K562 (cell line): Measurements from ENCODE around the gene KMO. TPM values are rescaled to one million over a fixed set of nuclear protein-coding genes. Genes with fewer than 3 reads are reported as not detected.

Experiments
- ATAC-seq: fragments of 200-7000 bp; cut with Tn5 transposase; 3 replicates; pipeline ENCODE4 v1.9.1; 2020; ENCODE audit warnings: moderate library complexity
- BruUV-seq: library from RNA; stranded (reverse); fragments of 400-500 nt; replicated peaks from 2 replicates; lab custom pipeline; 2021; lab: Mats Ljungman, UMichigan
- CTCF ChIA-PET: fragments of 300-600 bp; formaldehyde crosslinking; extraction: SDS; loops from one replicate; lab custom pipeline; 2021; ENCODE audit warnings: low intra/inter-chr PET ratio; lab: Yijun Ruan, JAX
- POLR2A ChIA-PET: fragments of 300-600, 350-650 bp; sonication (Branson Sonifier 250); formaldehyde crosslinking; extraction: SDS; loops from one replicate; lab custom pipeline; 2021; ENCODE audit warnings: antibody characterized with exemption, inconsistent platforms; lab: Yijun Ruan, JAX
- DNase-seq, 4 experiments: peaks; one replicate each; pipeline versions ENCODE4 v3.0.0 to v3.0.0-alpha.2; 2011 to 2018; ENCODE audit warnings: low spot score in 3 of 4, mixed read lengths in 3 of 4; ENCODE audit errors: extremely low read depth in 1 of 4
- FAIRE-seq: peaks from 2 replicates; lab custom pipeline; 2011; peaks lifted over from hg19 to GRCh38; lab: Jason Lieb, UNC
- H2AFZ ChIP-seq: 2 replicates; pipeline ENCODE4 v1.6.0; 2011; ENCODE audit warnings: low read depth, low read length, control low read depth, inconsistent platforms
- H3K27ac ChIP-seq: fragments of 200-600 bp; 3 replicates; pipeline ENCODE4 v1.8.0; 2011; ENCODE audit warnings: low read depth, mild to moderate bottlenecking, control low read depth, inconsistent platforms, low read length, moderate library complexity, mixed read lengths; ENCODE audit errors: extremely low read depth
- H3K27me3 ChIP-seq, 2 experiments: fragments of 300-600 bp in 1 of 2; 2 replicates in 1 of 2; 3 replicates in 1 of 2; pipeline versions ENCODE4 v1.6.0 to v1.8.0; 2011; ENCODE audit warnings: inconsistent platforms in 2 of 2, low read length in 2 of 2, mild to moderate bottlenecking in 1 of 2, mixed read lengths in 1 of 2, moderate library complexity in 1 of 2; ENCODE audit not compliant: control insufficient read depth in 2 of 2, insufficient read depth in 2 of 2
- H3K36me3 ChIP-seq: fragments of 300-600 bp; 3 replicates; pipeline ENCODE4 v1.8.0; 2011; ENCODE audit warnings: mild to moderate bottlenecking, low read length, inconsistent platforms; ENCODE audit not compliant: control insufficient read depth, insufficient read depth
- H3K4me1 ChIP-seq, 2 experiments: fragments of 200-600 bp in 1 of 2; replicated peaks in 1 of 2; 2 replicates in 1 of 2; 3 replicates in 1 of 2; pipeline versions ENCODE4 v1.5.1 to v1.8.0; 2011; ENCODE audit warnings: inconsistent platforms in 2 of 2, low read length in 2 of 2, mild to moderate bottlenecking in 1 of 2, mixed read lengths in 1 of 2, moderate library complexity in 1 of 2; ENCODE audit not compliant: control insufficient read depth in 2 of 2, insufficient read depth in 2 of 2
- H3K4me2 ChIP-seq: 2 replicates; pipeline ENCODE4 v1.6.1; 2011; ENCODE audit warnings: low read length, control low read depth, inconsistent platforms, mixed read lengths; ENCODE audit not compliant: insufficient read depth
- H3K4me3 ChIP-seq: fragments of 200-600 bp; sonication (generic), shearing (Covaris generic); 2 replicates; pipeline ENCODE4 v1.5.1; 2016; ENCODE audit warnings: control low read depth, inconsistent platforms
- H3K79me2 ChIP-seq: fragments of 200-600 bp; 3 replicates; pipeline ENCODE4 v1.8.0; 2011; ENCODE audit warnings: low read length, inconsistent platforms; ENCODE audit not compliant: control insufficient read depth, insufficient read depth
- H3K9ac ChIP-seq, 2 experiments: 2 replicates each; pipeline versions ENCODE4 v1.6.0 to v1.6.1; 2011; ENCODE audit warnings: low read depth in 2 of 2, low read length in 2 of 2, control low read depth in 1 of 2, inconsistent platforms in 1 of 2, mild to moderate bottlenecking in 1 of 2, mixed read lengths in 1 of 2; ENCODE audit not compliant: insufficient read depth in 1 of 2
- H3K9me1 ChIP-seq: one replicate; pipeline ENCODE4 v1.6.0; 2011; ENCODE audit warnings: inconsistent platforms, mild to moderate bottlenecking, low read length, moderate library complexity; ENCODE audit not compliant: control insufficient read depth, insufficient read depth
- H3K9me3 ChIP-seq: replicated peaks from 2 replicates; pipeline ENCODE4 v1.5.1; 2011; ENCODE audit warnings: low read depth, low read length, inconsistent platforms; ENCODE audit not compliant: control insufficient read depth, insufficient read depth
- H4K20me1 ChIP-seq: replicated peaks from 2 replicates; pipeline ENCODE4 v1.6.1; 2011; ENCODE audit warnings: low read length, inconsistent platforms, mixed read lengths; ENCODE audit not compliant: control insufficient read depth, insufficient read depth
- DNMT1 ChIP-seq: fragments of 450-650 bp; IDR thresholded peaks from 2 replicates; pipeline ENCODE4 v1.6.1; 2016; ENCODE audit warnings: antibody characterized with exemption, mild to moderate bottlenecking
- FOXA1 ChIP-seq: fragments of 450-650 bp; IDR thresholded peaks from 2 replicates; pipeline ENCODE4 v1.6.1; 2016; ENCODE audit warnings: mild to moderate bottlenecking, borderline replicate concordance
- FOXJ2 ChIP-seq: fragments of 200-800 bp; sonication (Bioruptor generic); IDR thresholded peaks from 2 replicates; pipeline ENCODE4 v1.6.1; 2016; ENCODE audit warnings: missing genetic modification characterization, missing compliant biosample characterization
- PHF21A ChIP-seq: fragments of 450-650 bp; IDR thresholded peaks from 2 replicates; pipeline ENCODE4 v1.6.1; 2017; ENCODE audit warnings: low read depth, borderline replicate concordance
- RAD51 ChIP-seq: fragments of 450-650 bp; IDR thresholded peaks from 2 replicates; pipeline ENCODE4 v1.7.1; 2016; ENCODE audit warnings: low read depth, mild to moderate bottlenecking, borderline replicate concordance
- TFE3 ChIP-seq: fragments of 450-650 bp; formaldehyde crosslinking; IDR thresholded peaks from 2 replicates; pipeline ENCODE4 v1.4.0; 2020; ENCODE audit warnings: mild to moderate bottlenecking, mixed read lengths
- WGBS: fragments of 100-300 bp; shearing (Covaris generic); methylation state at CpG from one replicate; pipeline ENCODE4 v1.1.6; 2016; ENCODE audit warnings: low coverage, mixed read lengths; ENCODE audit not compliant: insufficient coverage; ENCODE audit errors: missing lambda C conversion rate; 5-methylcytosine and 5-hydroxymethylcytosine counted together
- in situ Hi-C: fragments of 300-500 bp; cut with MboI; formaldehyde crosslinking; loops from 4 replicates; pipeline ENCODE4 v1.15.0; 2018; ENCODE audit warnings: inconsistent platforms, mixed read lengths
- intact Hi-C: fragments of 100-400 bp; cut with micrococcal nuclease; formaldehyde crosslinking; loops from 2 replicates; pipeline ENCODE4 v1.14.2; 2022
- polyA plus RNA-seq, 8 experiments: library from polyadenylated mRNA; depleted of rRNA in 4 of 8; stranded (reverse) in 5 of 8; unstranded in 3 of 8; fragments of >200 nt; fragmentation: Nextera tagmentation in 2 of 8; fragmentation: Illumina TruSeq in 1 of 8; extraction: Ambion mirVana in 2 of 8; extraction: Trizol in 1 of 8; gene quantifications; 2 replicates each; pipeline versions ENCODE4 v1.2.1 to v1.2.3, GENCODE V29; 2011 to 2014; ENCODE audit warnings: inconsistent platforms in 1 of 8, missing spikeins in 1 of 8
- total RNA-seq, 7 experiments: library from RNA; depleted of rRNA in 6 of 7; stranded (reverse); fragments of >200 nt in 6 of 7; fragmentation: Illumina TruSeq in 2 of 7; extraction: Trizol in 2 of 7; gene quantifications; 2 replicates each; pipeline versions ENCODE4 v1.2.1 to v1.2.3, GENCODE V29; 2011 to 2021; ENCODE audit warnings: low replicate concordance in 1 of 7

Gene KMO
- total and polyA plus RNA-seq, 9 of the 15 experiments (the other 6 are each of a cell fraction or from before 2014, with no cell fraction given): 0.01 to 0.11 (median 0.01) TPM; not detected in 6

GRCh38 chr1:241598249-241598648 lies 66.1 kb downstream of the KMO start:
- ChIA-PET POLR2A (no interaction called here), CTCF (no interaction called here)
- Histone ChIP-seq H2AFZ (no peak overlapping the region), H3K4me2 (no peak overlapping the region), H3K79me2 (no peaks in the 10 kb centered on the region), H3K9ac (no peak overlapping the region), H3K9me3 (no peaks in the 10 kb centered on the region), H3K27ac (no peak overlapping the region), H3K9me1 (no peaks in the 10 kb centered on the region), H3K4me3 (no peak overlapping the region), H3K4me1 (peaks cover 4 to 9% of the 10 kb centered on the region in 2 experiments; a peak in 4 of 5 replicates), H3K27me3 (no peaks in the 10 kb centered on the region), H4K20me1 (no peaks in the 10 kb centered on the region), H3K36me3 (peaks cover 7% of the 10 kb centered on the region; the same call in 1 of the 3 replicates)
- no peak for TF ChIP-seq RAD51
- no peak for TF ChIP-seq TFE3 (CRISPR knock-in tag)
- no peak for TF ChIP-seq DNMT1
- TF ChIP-seq FOXJ2 (tag): no peak
- TF ChIP-seq FOXA1: no peak
- no peak for TF ChIP-seq PHF21A
- no peak for DNase-seq
- ATAC-seq: no peak
- in situ Hi-C loops: no loop called here
- 50% methylated on average over 3 of the region's 3 CpGs for WGBS
- intact Hi-C loops: loop anchor here (10.0 kb wide), 1 partner anchor 713 kb away; no protein-coding TSS in a partner anchor
- BruUV-seq: no TSS peak
- FAIRE-seq: no peak
